DND-41 (cell line): ENCODE results near the gene CLEC5A.

Source experiments
- EZH2 ChIP-seq: IDR thresholded peaks from 3 replicates; pipeline ENCODE4 v1.6.1; 2012; ENCODE audit warnings: borderline replicate concordance, low read depth, mild to moderate bottlenecking, moderate library complexity, low read length, inconsistent platforms; ENCODE audit not compliant: severe bottlenecking
- TF ChIP-seq, protein P1 (sequence below): IDR thresholded peaks from 2 replicates; pipeline ENCODE4 v1.5.1; 2012; ENCODE audit warnings: borderline replicate concordance, low read length, moderate library complexity, mild to moderate bottlenecking; ENCODE audit not compliant: poor library complexity, severe bottlenecking; ENCODE audit errors: extremely low read depth

DNA sequence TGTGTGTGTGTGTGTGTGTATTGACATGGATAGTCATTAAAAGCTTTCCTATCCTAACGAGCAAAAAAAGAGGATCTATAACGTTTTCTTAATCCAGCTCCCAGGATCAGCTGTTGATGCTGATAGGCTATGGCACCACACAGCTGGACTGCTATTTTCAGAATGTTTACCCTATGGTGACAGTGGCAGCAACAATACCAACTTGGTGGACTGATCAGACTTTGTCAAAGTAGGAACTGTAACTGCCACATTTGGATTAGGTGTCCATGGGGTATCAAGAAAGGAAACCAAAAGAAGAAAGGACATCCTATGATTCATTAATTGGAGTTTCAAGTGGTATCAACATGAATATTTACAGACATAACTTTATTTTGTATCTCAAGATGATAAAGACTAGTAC, 2.7 kb upstream of the CLEC5A start:
- no peak for TF ChIP-seq EZH2
- TF ChIP-seq, protein P1, sequence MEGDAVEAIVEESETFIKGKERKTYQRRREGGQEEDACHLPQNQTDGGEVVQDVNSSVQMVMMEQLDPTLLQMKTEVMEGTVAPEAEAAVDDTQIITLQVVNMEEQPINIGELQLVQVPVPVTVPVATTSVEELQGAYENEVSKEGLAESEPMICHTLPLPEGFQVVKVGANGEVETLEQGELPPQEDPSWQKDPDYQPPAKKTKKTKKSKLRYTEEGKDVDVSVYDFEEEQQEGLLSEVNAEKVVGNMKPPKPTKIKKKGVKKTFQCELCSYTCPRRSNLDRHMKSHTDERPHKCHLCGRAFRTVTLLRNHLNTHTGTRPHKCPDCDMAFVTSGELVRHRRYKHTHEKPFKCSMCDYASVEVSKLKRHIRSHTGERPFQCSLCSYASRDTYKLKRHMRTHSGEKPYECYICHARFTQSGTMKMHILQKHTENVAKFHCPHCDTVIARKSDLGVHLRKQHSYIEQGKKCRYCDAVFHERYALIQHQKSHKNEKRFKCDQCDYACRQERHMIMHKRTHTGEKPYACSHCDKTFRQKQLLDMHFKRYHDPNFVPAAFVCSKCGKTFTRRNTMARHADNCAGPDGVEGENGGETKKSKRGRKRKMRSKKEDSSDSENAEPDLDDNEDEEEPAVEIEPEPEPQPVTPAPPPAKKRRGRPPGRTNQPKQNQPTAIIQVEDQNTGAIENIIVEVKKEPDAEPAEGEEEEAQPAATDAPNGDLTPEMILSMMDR: no peak
